ENCODE results near the gene TRABD2B. TPM values are rescaled to one million over a fixed set of nuclear protein-coding genes. Genes with fewer than 3 reads are reported as not detected.
A peak's percentile ranks its signal among the peaks of the same experiment; 100 is the strongest.

TRABD2B gene
- total RNA-seq, 6 donors from 2014 or later: under 0.01 to 2.1 (median 0.62) TPM

DNA sequence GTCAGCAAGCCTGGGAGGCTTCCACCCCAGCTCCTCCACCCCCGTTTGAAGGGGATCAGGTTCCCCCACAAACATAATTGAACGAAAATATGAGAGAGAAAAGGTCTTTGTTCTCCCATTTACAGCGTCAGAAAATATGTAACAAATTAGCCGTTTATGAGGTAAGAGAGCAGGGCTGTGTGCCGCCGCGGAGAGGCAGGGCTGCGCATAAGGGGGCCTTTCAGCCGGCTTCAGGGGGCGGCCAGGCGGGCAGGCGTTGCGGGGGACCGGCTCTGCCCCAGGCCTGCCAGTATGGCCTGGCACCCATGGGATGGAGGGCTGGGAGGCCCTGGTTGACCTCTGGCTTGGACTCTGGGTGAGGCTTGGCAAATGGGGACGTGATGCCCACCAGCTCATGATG is 179.3 kb downstream of the TRABD2B start:
- Histone ChIP-seq H3K9me3 (no peaks in the 10 kb centered on the region), H3K27ac (no peak overlapping the region), H3K4me3 (no peak overlapping the region), H3K4me1 (peaks cover 0 to 5% (median 0%) of the 10 kb centered on the region in 4 donors), H3K36me3 (no peaks in the 10 kb centered on the region), H3K27me3 (no peaks in the 10 kb centered on the region)
- ATAC-seq (ENCODE audit: low FRiP score in 2 of 2): no peak
- TF ChIP-seq POLR2A (IDR thresholded peaks at IDR 0.05) (no peak), POLR2AphosphoS5 (IDR thresholded peaks at IDR 0.05) (no peak), CTCF (IDR thresholded peaks at IDR 0.05) (no peak), EP300 (IDR thresholded peaks at IDR 0.05) (no peak)
- WGBS, 2 donors: 91 to 92% methylated on average over 14 to 15 of the region's 15 CpGs
- peak in 1 of 2 donors; percentile 76 for DNase-seq

DNA sequence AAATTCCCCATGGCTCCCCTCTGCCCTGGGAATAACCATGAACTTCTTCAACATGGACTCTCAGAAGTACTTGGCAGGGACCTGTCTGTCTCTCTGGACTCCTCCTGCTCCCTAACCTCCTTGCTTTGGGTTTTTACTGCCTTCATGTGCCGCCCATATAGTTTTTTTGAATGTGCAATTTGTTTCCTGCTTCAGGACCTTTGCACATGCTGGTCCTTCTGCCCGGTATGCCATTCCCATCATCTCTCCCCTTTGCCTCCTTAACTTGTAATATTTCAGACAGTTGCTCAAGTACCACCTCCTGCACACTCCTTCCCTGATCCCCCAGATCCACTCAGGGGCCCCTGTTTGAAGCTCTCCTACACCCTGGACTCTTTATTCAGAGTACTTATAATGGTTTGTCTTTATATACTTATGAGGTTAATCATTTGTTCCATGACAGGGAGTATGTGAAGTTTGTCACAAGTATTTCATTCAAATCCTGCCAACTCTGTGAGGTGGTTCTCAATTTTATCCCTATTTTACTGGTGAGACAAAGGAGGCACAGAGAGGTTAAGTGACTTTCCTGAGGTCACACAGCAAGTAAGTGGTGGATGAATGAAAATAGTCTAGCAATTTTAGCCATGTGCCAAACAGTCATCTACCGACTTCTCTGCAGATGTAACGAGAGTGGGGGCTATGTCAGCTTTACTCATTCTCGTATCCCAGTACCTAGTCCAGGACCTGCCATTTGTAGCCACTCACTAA is 180.7 kb downstream of the TRABD2B start:
- Histone ChIP-seq H3K9me3 (no peaks in the 10 kb centered on the region), H3K4me1 (peaks cover 0 to 5% (median 0%) of the 10 kb centered on the region in 4 donors), H3K4me3 (no peak overlapping the region), H3K27ac (no peak overlapping the region), H3K36me3 (no peaks in the 10 kb centered on the region), H3K27me3 (no peaks in the 10 kb centered on the region)
- DNase-seq: no peak
- no peak for ATAC-seq (ENCODE audit: low FRiP score in 2 of 2)
- WGBS, 2 donors: 87 to 89% methylated on average over 5 of the region's 5 CpGs
- TF ChIP-seq CTCF (IDR thresholded peaks at IDR 0.05) (no peak), POLR2AphosphoS5 (IDR thresholded peaks at IDR 0.05) (no peak), POLR2A (IDR thresholded peaks at IDR 0.05) (no peak), EP300 (IDR thresholded peaks at IDR 0.05) (no peak)

- 59 to 69% methylated on average over 9 to 12 of the region's 12 CpGs for WGBS, 2 donors
- TF ChIP-seq POLR2A (IDR thresholded peaks at IDR 0.05): no peak
- no peak for TF ChIP-seq CTCF (IDR thresholded peaks at IDR 0.05)
- no peak for TF ChIP-seq EP300 (IDR thresholded peaks at IDR 0.05)
- no peak for TF ChIP-seq POLR2AphosphoS5 (IDR thresholded peaks at IDR 0.05)
- Histone ChIP-seq H3K27ac (no peak overlapping the region), H3K9me3 (no peaks in the 10 kb centered on the region), H3K27me3 (no peaks in the 10 kb centered on the region), H3K36me3 (no peaks in the 10 kb centered on the region), H3K4me3 (no peak overlapping the region), H3K4me1 (peaks cover 0 to 7% (median 1%) of the 10 kb centered on the region in 4 donors)
- DNase-seq: no peak
- peak in 1 of 2 donors; percentile 18 for ATAC-seq (ENCODE audit: low FRiP score in 2 of 2)
Observed at GRCh38 chr1:47814612-47815395, 182.4 kb downstream of the TRABD2B start.

GRCh38 chr1:47813970-47814369 is 183.2 kb downstream of the TRABD2B start:
- Histone ChIP-seq H3K27me3 (no peaks in the 10 kb centered on the region), H3K4me1 (peaks cover 0 to 15% (median 10%) of the 10 kb centered on the region in 4 donors), H3K4me3 (no peak overlapping the region), H3K9me3 (no peaks in the 10 kb centered on the region), H3K27ac (no peak overlapping the region), H3K36me3 (no peaks in the 10 kb centered on the region)
- TF ChIP-seq CTCF (IDR thresholded peaks at IDR 0.05) (no peak), EP300 (IDR thresholded peaks at IDR 0.05) (no peak)
- ATAC-seq (ENCODE audit: low FRiP score in 2 of 2) (no peak), DNase-seq (no peak)
- WGBS, 2 donors: 89 to 90% methylated on average over 5 of the region's 5 CpGs

Data from upper lobe of left lung (tissue), 6 donors.